T-helper 1 cell treated with Interleukin-12 subunit alpha and Interleukin-12 subunit beta and Interleukin-4 antibody, amounts not matched to agents 30 ng/mL and 1 ng/mL, for 36 hours (primary cell): ENCODE results near the gene PDHX. TPM values are rescaled to one million over a fixed set of nuclear protein-coding genes. Genes with fewer than 3 reads are reported as not detected.
"Not testable (repeated sequence)": the region's sequence is repeated elsewhere in the genome, so short reads cannot be mapped to it uniquely, and the experiment has no call there.

ENCODE experiments used
- intact Hi-C: fragments of 100-400 bp; cut with micrococcal nuclease; formaldehyde crosslinking; loops from one replicate; pipeline ENCODE4 v1.15.1; 2024
- total RNA-seq: library from RNA; stranded (reverse); gene quantifications from 2 replicates; pipeline ENCODE4 v1.2.3, GENCODE V29; 2022

PDHX gene
- 23.3 and 23.5 TPM in 2 replicates for total RNA-seq

DNA sequence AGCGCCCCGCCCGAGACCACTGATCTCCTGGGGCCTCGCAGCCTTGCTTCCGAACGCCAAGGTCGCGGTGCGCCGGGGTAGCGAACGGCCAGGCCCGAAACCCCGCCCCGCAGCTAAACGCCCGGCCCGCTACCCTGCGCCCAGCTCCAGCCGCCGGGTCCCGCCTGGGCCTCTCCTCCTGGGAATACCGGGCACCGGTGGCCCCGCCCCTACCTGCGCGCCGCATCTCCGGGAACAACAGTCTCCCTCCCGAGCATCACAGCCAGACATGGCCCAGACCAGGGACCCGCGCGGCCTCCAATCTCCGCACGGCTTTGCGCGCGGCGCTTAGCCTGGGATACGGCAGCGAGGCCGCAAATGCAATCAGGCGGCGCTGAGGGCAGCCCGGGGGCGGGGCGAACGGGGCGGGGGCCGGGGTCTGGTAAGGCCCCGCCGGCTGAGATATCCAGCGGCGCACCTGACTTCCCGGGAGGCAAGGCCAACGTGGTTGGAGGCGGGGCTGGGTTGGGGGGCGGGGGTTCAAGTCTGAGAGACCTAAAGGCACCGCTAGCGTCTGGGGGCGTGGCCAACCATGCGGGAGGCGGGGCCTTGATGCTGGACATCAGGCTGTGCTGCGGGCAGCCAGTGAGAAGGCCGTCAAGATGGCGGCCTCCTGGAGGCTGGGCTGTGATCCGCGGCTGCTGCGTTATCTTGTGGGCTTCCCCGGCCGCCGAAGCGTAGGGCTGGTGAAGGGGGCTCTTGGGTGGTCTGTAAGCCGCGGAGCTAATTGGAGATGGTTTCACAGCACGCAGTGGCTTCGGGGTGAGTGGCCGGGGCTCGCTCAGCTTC lies at the start of gene PDHX, which contains the start of gene APIP:
Gene PDHX, plus strand, starts transcription at position 604 of the 828 bp plus-strand sequence. Its CDS starts 38 bp downstream, at position 642.
Gene APIP, minus strand, starts transcription at position 365 of the 828 bp plus-strand sequence. Its CDS starts 95 bp downstream, at position 270.
- intact Hi-C loops = loop anchor here (1.0 to 10.0 kb wide), 24 partner anchors 97 to 1751 kb away; partner anchors contain the start of genes C11orf91, CAT, CD44 and COMMD9

DNA sequence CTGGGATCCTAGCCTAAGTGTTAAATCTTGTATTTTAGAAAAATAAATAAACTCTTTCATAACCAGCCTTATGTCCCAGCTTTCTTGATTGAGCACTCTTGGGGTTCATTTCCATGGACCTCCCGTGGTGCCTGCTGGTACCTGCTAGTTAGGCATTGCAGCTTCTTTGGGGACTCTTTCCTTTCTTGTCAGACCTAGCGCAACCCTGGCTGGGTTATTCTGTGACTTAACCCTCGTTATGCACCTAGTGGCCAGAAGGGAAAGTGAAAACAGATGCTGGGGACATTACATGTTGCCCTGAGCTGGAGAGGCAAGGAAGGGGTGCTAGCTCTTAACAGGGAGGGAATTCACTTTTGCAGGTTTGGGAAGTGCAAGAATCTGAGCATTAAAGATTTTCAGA lies 47.0 kb upstream of the PDHX start:
- intact Hi-C loops = no loop called here

DNA sequence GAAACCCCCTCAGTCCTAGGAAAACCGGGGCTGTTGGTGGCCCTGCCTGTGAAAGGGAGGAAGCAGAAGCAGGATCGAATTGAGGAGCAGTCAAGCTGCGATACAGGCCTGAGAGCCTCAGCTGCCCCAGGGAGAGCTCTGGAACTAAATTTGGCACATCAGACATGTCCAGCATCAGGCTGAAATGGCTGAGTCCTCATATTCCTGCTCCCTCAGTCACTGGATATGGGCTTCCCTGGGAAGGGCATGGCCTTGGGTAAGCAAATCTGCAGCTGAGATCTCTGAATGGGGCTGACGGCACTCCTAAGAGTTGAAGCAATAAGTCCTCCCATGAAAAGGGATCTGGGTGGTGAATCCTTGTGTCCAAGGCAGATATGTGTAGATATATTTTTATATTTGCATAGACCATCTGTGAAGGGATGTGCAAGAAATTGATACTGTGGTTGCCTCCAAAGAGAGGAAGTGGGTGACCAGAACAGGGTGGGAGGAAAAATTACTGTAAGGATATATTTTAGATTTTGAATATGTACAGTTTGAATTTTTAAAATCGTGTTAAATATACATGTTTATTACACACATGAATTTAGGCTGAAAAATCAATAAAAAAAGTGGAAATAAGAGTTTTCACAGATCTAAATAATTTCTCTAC lies 45.7 kb upstream of the PDHX start:
- intact Hi-C loops = no loop called here

DNA sequence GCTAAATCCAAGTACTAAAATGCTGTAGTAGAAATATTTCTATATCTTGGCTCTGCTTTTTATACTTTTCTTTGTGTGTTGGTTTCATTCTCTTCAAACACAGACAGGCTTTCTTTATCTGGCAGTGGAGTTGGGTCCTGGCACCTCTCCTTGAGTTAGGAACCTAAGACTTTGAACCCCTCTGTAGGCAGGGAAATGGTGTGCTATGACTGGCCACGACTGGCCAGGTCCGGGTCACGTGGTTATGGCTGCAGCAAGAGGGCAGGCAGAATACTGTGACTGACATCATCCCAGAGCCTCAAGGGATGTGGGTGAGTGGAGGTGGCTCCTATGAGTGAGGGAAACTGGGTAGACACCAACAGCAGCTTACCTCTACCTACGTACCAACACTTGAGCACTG lies 42.2 kb upstream of the PDHX start:
- intact Hi-C loops = no loop called here

DNA sequence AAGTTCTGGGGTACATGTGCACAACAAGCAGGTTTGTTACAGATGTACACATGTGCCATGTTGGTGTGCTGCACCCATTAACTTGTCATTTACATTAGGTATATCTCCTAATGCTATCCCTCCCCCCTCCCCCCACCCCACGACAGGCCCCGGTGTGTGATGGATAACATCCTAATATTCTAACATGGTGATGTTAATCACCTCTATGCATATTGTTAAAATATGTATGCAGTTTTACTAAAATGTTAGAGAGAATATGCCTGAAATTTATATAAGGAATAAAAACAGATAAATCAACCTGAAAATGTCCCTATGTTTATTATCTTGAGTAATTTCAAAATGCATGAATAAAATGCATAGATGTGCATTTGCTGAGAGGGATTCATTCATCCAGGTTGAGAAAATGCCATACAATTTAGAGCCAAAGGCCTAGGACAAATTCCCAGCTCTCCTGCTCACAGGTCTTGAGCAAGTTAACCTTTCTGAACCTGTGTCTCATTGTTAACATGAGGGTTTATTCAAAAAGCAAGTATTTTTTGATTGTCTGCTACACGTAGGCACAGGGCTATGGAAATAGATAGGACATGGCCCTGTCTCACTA lies 38.9 kb upstream of the PDHX start:
- intact Hi-C loops = no loop called here

DNA sequence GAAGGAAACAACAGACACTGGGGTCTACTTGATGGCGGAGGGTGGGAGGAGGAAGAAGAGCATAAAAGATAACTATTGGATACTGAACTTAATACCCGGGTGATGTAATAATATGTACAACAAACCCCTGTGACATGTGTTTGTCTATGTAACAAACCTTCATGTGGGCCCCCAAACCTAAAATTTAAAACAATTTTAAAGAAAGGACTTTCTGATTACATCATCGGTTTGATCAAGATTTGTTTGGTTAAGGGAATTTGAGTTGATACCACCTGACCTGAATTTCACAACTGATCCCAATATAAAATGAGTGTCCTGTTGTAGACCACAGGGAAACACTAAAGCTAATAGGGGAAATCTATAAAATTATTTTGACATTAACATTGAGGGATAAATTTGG lies 34.5 kb upstream of the PDHX start:
- intact Hi-C loops = no loop called here

DNA sequence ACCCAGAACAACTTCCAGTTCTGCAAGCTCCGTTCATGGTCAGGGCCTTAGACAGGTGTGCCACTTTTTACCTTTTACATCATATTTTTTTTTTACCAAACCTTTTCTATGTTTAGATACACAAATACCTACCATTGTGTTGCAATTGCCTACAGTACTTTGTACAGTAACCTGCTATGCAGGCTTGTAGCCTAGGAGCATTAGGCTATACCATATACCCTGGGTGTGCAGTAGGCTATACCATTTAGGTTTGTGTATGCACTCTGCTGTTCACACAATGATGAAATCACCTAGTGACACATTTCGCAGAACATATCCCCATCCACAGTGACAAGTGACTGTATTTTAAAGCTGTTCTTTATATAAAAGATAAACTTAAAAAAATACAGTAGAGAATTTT lies 29.8 kb upstream of the PDHX start:
- intact Hi-C loops = no loop called here

DNA sequence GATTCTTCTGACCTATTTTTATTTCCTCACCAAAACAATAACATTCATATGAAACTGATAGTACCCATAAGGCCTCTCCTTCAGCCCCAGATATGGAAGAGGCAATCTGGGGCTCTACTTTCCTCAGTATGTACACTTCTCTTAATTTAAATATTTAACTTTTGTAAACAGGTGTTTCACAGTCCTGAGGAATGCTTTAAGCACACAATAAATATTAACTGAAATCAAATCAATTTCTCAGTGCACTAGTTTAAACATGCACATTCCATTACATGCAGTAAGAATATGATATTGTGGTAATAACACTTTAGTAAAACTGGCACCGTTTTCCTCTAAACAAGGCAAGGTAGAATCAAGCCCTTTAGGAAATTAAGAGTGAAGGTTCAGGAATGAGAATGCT lies 29.2 kb upstream of the PDHX start:
- intact Hi-C loops = no loop called here

DNA sequence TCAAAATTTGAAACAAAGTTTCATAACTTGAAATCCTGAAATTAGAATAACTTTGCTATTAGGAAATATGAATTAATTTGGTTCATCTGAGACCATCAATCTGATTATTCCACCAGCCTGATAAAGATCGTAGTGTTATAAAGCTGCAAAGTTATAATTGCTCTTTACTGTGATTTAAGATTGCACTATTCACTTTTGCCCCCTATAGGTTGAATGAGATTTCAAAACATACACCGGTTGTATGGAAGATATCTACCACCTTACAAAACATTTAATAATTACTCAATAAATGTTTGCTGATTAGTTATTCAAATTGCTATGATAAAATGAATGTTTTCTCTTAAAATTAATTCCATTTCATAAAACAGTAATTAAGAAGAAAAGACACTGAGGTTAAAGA lies 26.3 kb upstream of the PDHX start:
- intact Hi-C loops = loop anchor here (1.0 kb wide), 1 partner anchor 502 kb away; no protein-coding TSS in a partner anchor

DNA sequence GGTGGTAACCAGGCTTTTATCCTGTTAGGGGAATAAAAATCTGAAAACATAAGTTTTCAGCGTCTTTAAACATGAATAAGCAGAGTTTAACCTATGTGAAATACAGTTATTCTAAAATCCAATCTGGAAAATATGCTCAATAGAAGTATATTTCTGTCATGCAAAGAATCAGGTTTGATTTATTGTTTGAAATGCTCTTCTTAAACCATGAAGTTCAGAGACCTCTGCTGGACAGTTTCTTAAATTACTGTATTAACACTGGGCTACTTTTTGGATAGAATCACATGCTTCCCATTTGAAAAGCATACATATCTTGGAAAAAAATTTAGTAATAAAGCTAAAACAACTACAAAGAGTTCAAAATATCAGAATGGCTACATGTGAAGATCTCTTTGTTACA lies 25.6 kb upstream of the PDHX start:
- intact Hi-C loops = loop anchor here (1.0 kb wide), 3 partner anchors 305 to 501 kb away; no protein-coding TSS in a partner anchor

DNA sequence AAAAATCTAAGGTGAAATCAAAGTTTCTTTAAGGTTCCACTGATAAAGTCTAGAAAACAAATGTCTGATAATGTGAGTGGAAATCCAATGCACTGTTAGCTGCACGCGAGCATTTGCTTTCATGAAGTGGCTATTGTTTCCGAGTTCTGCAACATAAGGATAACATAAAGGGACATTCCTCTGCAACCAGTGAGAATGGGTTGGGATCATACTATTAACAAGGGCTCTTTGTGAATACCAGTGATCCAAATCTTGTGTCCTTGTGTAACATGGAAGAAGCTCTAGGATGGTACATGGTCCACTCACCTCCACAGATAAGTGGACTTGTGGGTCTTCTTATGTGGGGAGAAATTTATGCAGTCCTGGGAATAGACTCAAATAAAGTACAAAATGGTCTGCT lies 24.8 kb upstream of the PDHX start:
- intact Hi-C loops = loop anchor here (1.0 kb wide), 2 partner anchors 305 to 379 kb away; no protein-coding TSS in a partner anchor

DNA sequence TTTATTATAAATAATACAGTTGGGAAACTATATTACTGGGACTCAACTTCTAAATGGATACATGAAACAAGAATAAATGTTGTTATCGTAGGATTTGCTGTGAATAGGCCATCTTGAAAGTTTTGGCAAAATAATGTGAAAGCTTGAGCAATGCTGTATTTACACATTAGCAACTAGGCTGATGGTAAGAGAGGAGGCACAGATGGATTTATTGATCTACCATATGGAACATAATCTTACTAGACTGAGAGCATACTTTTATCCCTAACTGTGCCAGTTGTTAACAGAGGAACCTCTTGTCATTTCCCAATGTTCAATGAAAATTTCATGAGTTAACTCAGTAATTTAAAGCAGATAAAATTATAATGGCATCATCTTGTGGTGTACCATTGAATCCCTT lies 23.0 kb upstream of the PDHX start:
- intact Hi-C loops = no loop called here

DNA sequence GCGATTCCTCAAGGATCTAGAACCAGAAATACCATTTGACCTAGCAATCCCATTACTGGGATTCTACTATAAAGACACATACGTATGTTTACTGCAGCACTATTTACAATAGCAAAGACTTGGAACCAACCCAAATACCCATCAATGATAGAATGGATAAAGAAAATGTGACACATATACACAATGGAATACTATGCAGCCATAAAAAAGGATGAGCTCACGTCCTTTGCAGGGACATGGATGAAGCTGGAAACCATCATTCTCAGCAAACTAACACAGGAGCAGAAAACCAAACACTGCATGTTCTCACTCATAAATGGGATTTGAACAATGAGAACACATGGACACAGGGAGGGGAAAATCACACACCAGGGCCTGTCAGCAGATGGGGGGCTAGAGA lies 20.2 kb upstream of the PDHX start:
- intact Hi-C loops = not testable (repeated sequence)

DNA sequence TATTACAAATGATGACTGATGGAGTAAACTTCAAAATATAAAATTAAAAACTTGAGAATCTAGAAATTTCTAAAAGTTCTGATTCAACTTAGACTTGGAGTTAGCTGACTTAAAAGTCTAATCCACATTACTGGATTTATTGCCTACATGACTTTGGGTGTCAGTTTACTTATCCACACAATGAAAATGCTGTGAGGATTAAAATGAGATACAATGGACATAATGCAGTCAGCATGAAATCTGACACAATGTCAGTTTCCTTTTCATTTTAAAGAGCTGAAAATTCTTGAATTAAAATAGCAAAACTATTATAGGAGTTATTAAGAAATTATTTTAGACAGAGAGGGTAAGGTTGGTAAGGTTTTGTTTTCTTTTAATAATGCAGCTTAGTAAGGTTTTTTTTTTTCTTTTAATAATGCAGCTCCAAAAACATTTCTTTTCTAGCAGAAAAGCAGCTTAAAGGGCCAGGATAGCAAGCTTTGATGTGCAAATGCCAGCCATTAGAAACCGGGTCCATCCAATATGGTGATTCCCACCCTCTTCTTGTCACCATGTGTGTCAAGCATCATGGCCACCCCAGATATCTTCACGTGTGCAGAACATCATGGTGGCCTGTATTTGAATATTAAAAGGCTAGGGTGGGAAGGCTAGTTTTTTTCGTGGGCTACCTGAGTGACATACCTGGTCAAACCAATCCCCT lies 19.1 kb upstream of the PDHX start:
- intact Hi-C loops = no loop called here

DNA sequence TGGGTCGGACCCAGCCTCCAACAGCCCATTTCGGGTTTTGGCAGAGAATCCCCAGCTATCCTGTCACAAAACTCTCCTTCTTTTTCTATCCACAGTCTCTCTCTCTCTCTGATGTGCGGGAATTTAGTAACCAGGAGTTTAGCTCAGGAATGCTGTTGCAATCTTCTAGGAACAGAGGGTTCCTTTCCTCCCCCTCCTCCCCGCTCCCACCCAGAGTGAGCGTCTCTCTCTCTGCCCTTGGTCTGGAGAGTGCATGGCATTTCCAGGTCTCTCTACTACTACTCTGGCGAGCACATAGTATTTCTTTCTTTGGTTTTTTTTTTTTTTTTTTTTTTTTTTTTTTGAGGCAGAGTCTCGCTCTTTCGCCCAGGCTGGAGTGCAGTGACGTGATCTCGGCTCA lies 17.9 kb upstream of the PDHX start:
- intact Hi-C loops = no loop called here

DNA sequence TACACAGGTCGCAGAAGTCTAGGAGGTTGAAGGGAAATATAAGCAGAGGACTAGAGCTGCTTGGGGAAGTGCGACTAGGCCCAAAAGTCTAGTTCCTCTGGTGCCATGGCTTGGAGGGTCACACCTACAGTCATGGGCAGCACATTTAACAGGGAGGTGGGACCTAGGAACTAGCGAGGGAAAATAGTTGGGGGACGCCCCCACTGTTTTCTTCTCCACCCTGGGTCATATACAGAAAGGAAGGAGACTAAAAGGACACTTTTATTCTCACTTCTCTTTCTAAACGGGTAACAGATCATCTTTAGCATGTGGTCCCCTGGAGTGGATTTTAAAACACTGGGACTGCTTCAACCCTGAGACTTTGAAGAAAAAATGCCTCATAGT lies 16.8 kb upstream of the PDHX start:
- intact Hi-C loops = no loop called here

DNA sequence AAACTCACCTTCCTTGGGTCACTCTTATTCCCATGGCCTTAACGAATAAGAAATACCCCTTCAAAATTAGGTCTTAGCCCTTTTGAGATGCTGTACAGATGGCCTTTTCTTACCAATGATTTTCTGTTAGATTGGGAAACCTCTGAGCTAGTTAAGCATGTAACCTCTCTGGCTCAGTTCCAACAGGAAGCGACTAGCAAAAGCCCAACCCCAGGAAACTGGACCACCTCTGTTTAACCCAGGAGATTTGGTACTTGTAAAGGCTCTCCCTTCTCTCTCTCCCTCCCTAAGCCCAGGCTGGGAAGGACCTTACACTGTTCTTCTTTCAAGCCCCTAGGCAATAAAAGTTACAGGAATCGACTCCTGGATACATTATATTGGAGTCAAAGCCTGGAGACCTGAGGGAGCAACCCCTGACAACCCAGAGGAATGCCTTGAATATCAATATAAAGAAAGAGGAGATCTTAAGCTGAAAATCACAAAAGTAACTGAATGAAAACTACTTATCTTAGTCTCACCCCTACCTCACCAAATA lies 11.9 kb upstream of the PDHX start:
- intact Hi-C loops = no loop called here

DNA sequence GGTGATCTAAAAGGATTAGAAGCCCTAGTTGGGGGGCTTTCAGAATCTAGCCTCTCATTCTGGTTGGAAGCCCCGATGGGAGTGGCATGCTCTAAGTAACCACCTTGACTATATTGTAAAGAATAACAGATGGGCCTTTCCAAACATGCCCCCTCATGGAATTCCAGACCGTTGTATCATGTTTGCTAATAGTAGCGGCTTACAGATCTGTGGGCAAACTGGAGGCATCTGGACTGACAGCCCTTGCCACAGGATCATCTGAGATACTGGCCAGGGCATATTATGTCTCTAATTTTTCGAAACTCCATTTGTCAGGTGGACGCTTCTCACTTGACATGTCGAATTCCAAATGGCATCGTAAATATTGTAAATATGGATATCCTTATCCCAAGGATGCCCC lies 10.8 kb upstream of the PDHX start:
- intact Hi-C loops = no loop called here

DNA sequence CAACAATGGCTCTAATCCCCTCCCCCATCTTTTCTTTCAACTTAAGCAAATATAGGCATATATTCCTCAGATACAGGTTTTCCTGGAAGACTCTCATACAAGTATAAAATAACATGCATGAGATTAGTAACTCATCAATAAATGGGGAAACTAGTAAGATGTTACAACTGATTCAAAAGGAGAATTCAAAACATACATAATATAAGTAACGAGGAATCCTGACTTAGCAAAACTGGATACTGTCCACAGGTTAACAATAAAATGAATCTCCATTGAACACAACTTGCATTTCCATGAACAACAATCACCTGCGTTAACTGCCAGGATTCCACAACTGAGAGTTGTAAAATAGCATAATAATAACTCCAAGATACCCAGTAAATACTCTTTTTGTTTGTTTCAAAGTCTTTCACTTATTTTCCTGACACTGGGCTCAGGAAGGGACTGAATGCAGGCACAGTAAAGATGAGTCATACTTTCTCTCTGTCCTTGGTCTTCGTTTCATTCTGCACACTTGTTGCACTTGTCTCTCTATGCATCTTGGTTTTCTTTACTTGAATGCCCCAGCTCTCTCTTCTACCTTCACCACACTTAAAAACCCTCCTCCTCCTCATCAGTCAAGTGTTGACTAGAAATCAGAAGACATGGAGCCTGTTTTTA lies 8.4 kb upstream of the PDHX start:
- intact Hi-C loops = no loop called here

DNA sequence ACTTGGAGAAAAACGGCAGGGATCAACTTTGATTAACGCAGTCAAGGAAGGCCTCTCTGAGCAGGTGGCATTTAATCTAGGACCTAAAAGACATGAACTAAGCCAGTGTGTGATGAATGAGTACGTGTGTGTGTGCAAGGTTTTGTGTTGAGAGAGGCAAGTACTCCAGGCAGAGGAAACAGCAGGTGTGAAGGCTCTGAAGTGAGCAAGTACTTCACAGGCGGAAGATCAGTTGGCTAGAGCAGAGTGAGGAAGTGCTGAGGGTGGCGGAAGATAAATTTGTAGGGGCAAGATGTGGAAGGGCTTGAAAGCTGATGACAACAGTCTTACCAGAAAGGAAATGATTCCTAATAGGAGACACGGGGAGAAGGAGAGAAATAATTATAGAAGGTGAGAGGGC lies 7.0 kb upstream of the PDHX start:
- intact Hi-C loops = no loop called here

DNA sequence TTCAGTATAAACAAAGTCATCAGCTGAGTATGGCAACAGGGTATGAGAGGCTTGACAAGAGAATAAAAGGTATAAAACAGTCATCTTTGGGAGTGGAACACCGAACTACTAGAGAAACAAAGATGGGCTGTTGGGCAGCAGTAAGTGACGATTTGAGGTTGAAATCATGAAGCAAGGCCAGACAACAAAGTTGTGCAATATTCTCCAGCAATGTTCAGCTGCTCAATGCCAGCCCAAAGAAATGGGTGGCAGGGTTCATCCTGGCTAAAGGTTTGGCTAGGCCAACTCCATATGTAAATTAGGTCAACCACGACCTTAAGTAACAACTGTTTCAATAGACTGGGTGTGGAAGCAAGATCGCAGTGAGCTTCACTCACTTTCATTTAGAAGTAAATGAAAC lies 6.5 kb upstream of the PDHX start:
- intact Hi-C loops = loop anchor here (10.0 kb wide), 2 partner anchors 1485 to 1745 kb away; partner anchors contain the start of gene CSTF3
